CD4-positive, alpha-beta T cell treated with Interleukin-4 for 1 hour (primary cell): Measurements from ENCODE around the gene ZDHHC1.

Experiments used
- DNase-seq, 2 donors: peaks; one replicate each; pipeline ENCODE4 v3.0.0-alpha.2; 2020 to 2022

Gene ZDHHC1

GRCh38 chr16:67415872-67416793 is at the start of gene ZDHHC1:
Gene ZDHHC1, minus strand, starts transcription at chr16:67416477. Its CDS starts 8,702 bp downstream, at chr16:67407775.
- DNase-seq, result peak; percentile 40 to 44

- DNase-seq, result no peak
These were observed 48.3 kb upstream of the ZDHHC1 start for GRCh38 chr16:67464565-67464964.

- no peak for DNase-seq
These were observed 47.4 kb upstream of the ZDHHC1 start for GRCh38 chr16:67463691-67464090.

- DNase-seq, result no peak
These were observed 46.8 kb upstream of the ZDHHC1 start for GRCh38 chr16:67463059-67463458.

- no peak for DNase-seq
These were observed 46.0 kb upstream of the ZDHHC1 start for GRCh38 chr16:67462279-67462655.

- DNase-seq, result no peak
These were observed 45.5 kb upstream of the ZDHHC1 start for GRCh38 chr16:67461600-67462278.

- DNase-seq, result no peak
These were observed 44.7 kb upstream of the ZDHHC1 start for GRCh38 chr16:67460961-67461360.

- no peak for DNase-seq
These were observed 43.9 kb upstream of the ZDHHC1 start for GRCh38 chr16:67460168-67460567.

- DNase-seq, result no peak
These were observed 43.5 kb upstream of the ZDHHC1 start for GRCh38 chr16:67459861-67460150.

GRCh38 chr16:67459066-67459860 is 43.0 kb upstream of the ZDHHC1 start:
- DNase-seq, result no peak

- DNase-seq, result no peak
These were observed 41.9 kb upstream of the ZDHHC1 start for GRCh38 chr16:67458121-67458641.

GRCh38 chr16:67457611-67458010 is 41.3 kb upstream of the ZDHHC1 start:
- no peak for DNase-seq

GRCh38 chr16:67456391-67457081 is 40.3 kb upstream of the ZDHHC1 start:
- no peak for DNase-seq

- no peak for DNase-seq
These were observed 38.6 kb upstream of the ZDHHC1 start for GRCh38 chr16:67454852-67455251.

- DNase-seq, result no peak
These were observed 37.8 kb upstream of the ZDHHC1 start for GRCh38 chr16:67454104-67454503.

- DNase-seq, result no peak
These were observed 35.6 kb upstream of the ZDHHC1 start for GRCh38 chr16:67451704-67452435.

- no peak for DNase-seq
These were observed 34.9 kb upstream of the ZDHHC1 start for GRCh38 chr16:67451061-67451703.

GRCh38 chr16:67449739-67450138 is 33.5 kb upstream of the ZDHHC1 start:
- DNase-seq, result no peak

GRCh38 chr16:67449336-67449735 is 33.1 kb upstream of the ZDHHC1 start:
- DNase-seq, result no peak

GRCh38 chr16:67448580-67448979 is 32.3 kb upstream of the ZDHHC1 start:
- DNase-seq, result no peak

- DNase-seq, result peak; percentile 60 to 64
These were observed 31.3 kb upstream of the ZDHHC1 start for GRCh38 chr16:67447508-67448076.
